Neuronal stem cell (in vitro differentiated cells): ENCODE measurements around the gene PAPPA.

Experiments used
- DNase-seq: peaks from one replicate; pipeline ENCODE4 v3.0.0-alpha.2; 2013; ENCODE audit warnings: low spot score
- H2AFZ ChIP-seq: one replicate; pipeline ENCODE4 v1.6.1; 2013; ENCODE audit warnings: mild to moderate bottlenecking, low read length, inconsistent platforms
- H2AK5ac ChIP-seq: 2 replicates; pipeline ENCODE4 v1.6.1; 2013; ENCODE audit warnings: low read depth, mild to moderate bottlenecking, inconsistent platforms, low read length, moderate library complexity, mixed read lengths
- H2BK120ac ChIP-seq: 2 replicates; pipeline ENCODE4 v1.6.1; 2013; ENCODE audit warnings: low read depth, mild to moderate bottlenecking, inconsistent platforms, low read length, moderate library complexity, mixed read lengths
- H2BK12ac ChIP-seq: one replicate; pipeline ENCODE4 v1.6.1; 2013; ENCODE audit warnings: low read length, inconsistent platforms
- H2BK15ac ChIP-seq: 2 replicates; pipeline ENCODE4 v1.6.1; 2013; ENCODE audit warnings: mild to moderate bottlenecking, low read length, inconsistent platforms, mixed read lengths
- H2BK5ac ChIP-seq: one replicate; pipeline ENCODE4 v1.6.1; 2013; ENCODE audit warnings: inconsistent platforms, mild to moderate bottlenecking, low read length, moderate library complexity
- H3K14ac ChIP-seq: one replicate; pipeline ENCODE4 v1.6.1; 2013; ENCODE audit warnings: low read length, inconsistent platforms
- H3K18ac ChIP-seq: 2 replicates; pipeline ENCODE4 v1.6.1; 2013; ENCODE audit warnings: low read length, inconsistent platforms
- H3K23ac ChIP-seq: 2 replicates; pipeline ENCODE4 v1.6.1; 2013; ENCODE audit warnings: low read depth, mild to moderate bottlenecking, mixed read lengths, low read length, inconsistent platforms; ENCODE audit not compliant: poor library complexity
- H3K27ac ChIP-seq: replicated peaks from 3 replicates; pipeline ENCODE4 v1.5.1; 2013; ENCODE audit warnings: low read length, inconsistent platforms
- H3K27me3 ChIP-seq, 3 experiments: 2 replicates each; pipeline ENCODE4 v1.6.1; 2013; ENCODE audit warnings: low read length in 3 of 3, mild to moderate bottlenecking in 2 of 3, inconsistent platforms in 1 of 3, low read depth in 1 of 3, mixed read lengths in 1 of 3, moderate library complexity in 1 of 3; ENCODE audit not compliant: control insufficient read depth in 3 of 3, insufficient read depth in 3 of 3
- H3K36me3 ChIP-seq, 2 donors: replicated peaks in 1 of 2; 2 replicates each; pipeline ENCODE4 v1.6.1; 2013; ENCODE audit warnings: low read length in 2 of 2; ENCODE audit not compliant: control insufficient read depth in 2 of 2, insufficient read depth in 2 of 2
- H3K4ac ChIP-seq: 2 replicates; pipeline ENCODE4 v1.6.1; 2013; ENCODE audit warnings: inconsistent platforms, mild to moderate bottlenecking, low read length, moderate library complexity
- H3K4me1 ChIP-seq, 2 donors: 1 replicate in 1 of 2; 2 replicates in 1 of 2; pipeline ENCODE4 v1.6.1; 2013; ENCODE audit warnings: low read length in 2 of 2, low read depth in 1 of 2; ENCODE audit not compliant: control insufficient read depth in 2 of 2, insufficient read depth in 1 of 2
- H3K4me2 ChIP-seq: one replicate; pipeline ENCODE4 v1.6.1; 2013; ENCODE audit warnings: mild to moderate bottlenecking, low read length, inconsistent platforms; ENCODE audit not compliant: insufficient read depth, poor library complexity, severe bottlenecking
- H3K4me3 ChIP-seq, 2 donors: 2 replicates each; pipeline ENCODE4 v1.5.1; 2013; ENCODE audit warnings: low read length in 2 of 2, mild to moderate bottlenecking in 2 of 2, inconsistent platforms in 1 of 2, moderate library complexity in 1 of 2
- H3K79me1 ChIP-seq: one replicate; pipeline ENCODE4 v1.6.1; 2013; ENCODE audit warnings: low read depth, mild to moderate bottlenecking, inconsistent platforms, low read length, moderate library complexity
- H3K9ac ChIP-seq: one replicate; pipeline ENCODE4 v1.6.1; 2013; ENCODE audit warnings: mild to moderate bottlenecking, low read depth, low read length, inconsistent platforms; ENCODE audit not compliant: poor library complexity
- H3K9me3 ChIP-seq, 2 donors: replicated peaks in 1 of 2; 2 replicates each; pipeline versions ENCODE3 to v1.6.1; 2013; ENCODE audit warnings: low read length in 2 of 2, mild to moderate bottlenecking in 2 of 2, inconsistent platforms in 1 of 2, low read depth in 1 of 2, mixed read lengths in 1 of 2, moderate library complexity in 1 of 2; ENCODE audit not compliant: control insufficient read depth in 2 of 2, insufficient read depth in 1 of 2
- H4K8ac ChIP-seq: one replicate; pipeline ENCODE4 v1.6.1; 2013; ENCODE audit warnings: low read depth, mild to moderate bottlenecking, inconsistent platforms, low read length, moderate library complexity
- H4K91ac ChIP-seq: one replicate; pipeline ENCODE4 v1.6.1; 2013; ENCODE audit warnings: low read length, low read depth, mild to moderate bottlenecking, inconsistent platforms; ENCODE audit not compliant: poor library complexity
- WGBS, 2 donors: extraction: QIAGEN DNeasy Blood & Tissue Kit; methylation state at CpG; one replicate each; pipeline ENCODE4 v1.1.7; 2013; ENCODE audit warnings: missing lambda C conversion rate in 2 of 2, mixed read lengths in 1 of 2; ENCODE audit not compliant: insufficient read length in 2 of 2, insufficient replicate concordance in 1 of 2; ENCODE audit errors: extremely low coverage in 2 of 2; 5-methylcytosine and 5-hydroxymethylcytosine counted together

Gene PAPPA

GRCh38 chr9:116325924-116326323, 172.3 kb downstream of the PAPPA start:
- peaks cover 0 to 14% (median 0%) of the 10 kb centered on the region in 3 experiments for H3K27me3 ChIP-seq
- H4K8ac ChIP-seq = no peak overlapping the region
- peaks cover 16 to 17% of the 10 kb centered on the region in 2 donors for H3K4me1 ChIP-seq
- no peaks in the 10 kb centered on the region for H3K9me3 ChIP-seq
- no peak overlapping the region for H3K27ac ChIP-seq
- no peak overlapping the region for H2BK12ac ChIP-seq
- H2BK5ac ChIP-seq = no peak overlapping the region
- no peak overlapping the region for H2AK5ac ChIP-seq
- no peak overlapping the region for H3K14ac ChIP-seq
- no peak for DNase-seq
- H3K36me3 ChIP-seq = peaks cover 0 to under 1% of the 10 kb centered on the region in 2 donors
- H2BK15ac ChIP-seq = no peak overlapping the region
- no peak overlapping the region for H3K18ac ChIP-seq
- no peak overlapping the region for H2BK120ac ChIP-seq
- H4K91ac ChIP-seq = no peak overlapping the region
- no peak overlapping the region for H3K9ac ChIP-seq
- no peaks in the 10 kb centered on the region for H3K79me1 ChIP-seq
- H3K4me3 ChIP-seq = no peak overlapping the region
- H3K23ac ChIP-seq = no peak overlapping the region
- no peak overlapping the region for H3K4me2 ChIP-seq
- H2AFZ ChIP-seq = no peak overlapping the region
- H3K4ac ChIP-seq = no peak overlapping the region

- H2BK5ac ChIP-seq = no peak overlapping the region
- no peak overlapping the region for H4K91ac ChIP-seq
- H3K4ac ChIP-seq = no peak overlapping the region
- no peak overlapping the region for H3K4me3 ChIP-seq
- WGBS, 2 donors = no CpG with 5 or more reads among the region's 4 CpGs
- H3K4me1 ChIP-seq = peaks cover 12 to 13% of the 10 kb centered on the region in 2 donors
- peaks cover 0 to 18% (median 0%) of the 10 kb centered on the region in 3 experiments for H3K27me3 ChIP-seq
- H3K9me3 ChIP-seq = no peaks in the 10 kb centered on the region
- H2BK120ac ChIP-seq = no peak overlapping the region
- no peak overlapping the region for H2BK12ac ChIP-seq
- H3K23ac ChIP-seq = no peak overlapping the region
- no peak overlapping the region for H3K27ac ChIP-seq
- no peak overlapping the region for H3K18ac ChIP-seq
- H3K4me2 ChIP-seq = no peak overlapping the region
- no peak overlapping the region for H3K14ac ChIP-seq
- H3K79me1 ChIP-seq = no peaks in the 10 kb centered on the region
- DNase-seq = no peak
- H3K36me3 ChIP-seq = peaks cover 0 to 20% of the 10 kb centered on the region in 2 donors
- H3K9ac ChIP-seq = no peak overlapping the region
- H2AFZ ChIP-seq = no peak overlapping the region
- H2AK5ac ChIP-seq = no peak overlapping the region
- no peak overlapping the region for H4K8ac ChIP-seq
- H2BK15ac ChIP-seq = no peak overlapping the region
Measured at GRCh38 chr9:116327701-116328405, 174.3 kb downstream of the PAPPA start.

GRCh38 chr9:116329470-116329869, 175.9 kb downstream of the PAPPA start:
- Histone ChIP-seq H2BK120ac (no peak overlapping the region), H3K4me2 (no peak overlapping the region), H4K91ac (no peak overlapping the region), H3K36me3 (peaks cover 0 to 31% of the 10 kb centered on the region in 2 donors), H3K9me3 (no peaks in the 10 kb centered on the region), H3K4me3 (no peak overlapping the region), H2BK12ac (no peak overlapping the region), H3K18ac (no peak overlapping the region), H3K27me3 (peaks cover 0 to 22% (median 0%) of the 10 kb centered on the region in 3 experiments), H3K27ac (no peak overlapping the region), H4K8ac (no peak overlapping the region), H3K23ac (no peak overlapping the region), H3K4me1 (peaks cover 8 to 17% of the 10 kb centered on the region in 2 donors), H2BK5ac (no peak overlapping the region), H3K9ac (no peak overlapping the region), H2AK5ac (no peak overlapping the region), H2BK15ac (no peak overlapping the region), H3K4ac (no peak overlapping the region), H3K14ac (no peak overlapping the region), H2AFZ (no peak overlapping the region), H3K79me1 (no peaks in the 10 kb centered on the region)
- no CpG with 5 or more reads among the region's 4 CpGs for WGBS, 2 donors
- no peak for DNase-seq

- DNase-seq = no peak
- no peak overlapping the region for H3K14ac ChIP-seq
- no peak overlapping the region for H2AK5ac ChIP-seq
- no peaks in the 10 kb centered on the region for H3K9me3 ChIP-seq
- no peak overlapping the region for H2BK12ac ChIP-seq
- H3K4ac ChIP-seq = no peak overlapping the region
- H2AFZ ChIP-seq = no peak overlapping the region
- no peak overlapping the region for H3K4me3 ChIP-seq
- peaks cover 0 to 42% of the 10 kb centered on the region in 2 donors for H3K36me3 ChIP-seq
- H3K4me2 ChIP-seq = no peak overlapping the region
- peaks cover 12 to 25% of the 10 kb centered on the region in 2 donors for H3K4me1 ChIP-seq
- H3K27me3 ChIP-seq = peaks cover 0 to 24% (median 0%) of the 10 kb centered on the region in 3 experiments
- no peak overlapping the region for H2BK15ac ChIP-seq
- H3K27ac ChIP-seq = no peak overlapping the region
- WGBS, 2 donors = no CpG with 5 or more reads among the region's 3 CpGs
- H3K79me1 ChIP-seq = no peaks in the 10 kb centered on the region
- no peak overlapping the region for H2BK5ac ChIP-seq
- no peak overlapping the region for H3K18ac ChIP-seq
- no peak overlapping the region for H2BK120ac ChIP-seq
- H3K9ac ChIP-seq = no peak overlapping the region
- H4K8ac ChIP-seq = no peak overlapping the region
- H4K91ac ChIP-seq = no peak overlapping the region
- no peak overlapping the region for H3K23ac ChIP-seq
Measured at GRCh38 chr9:116331241-116331640, 177.7 kb downstream of the PAPPA start.
